Measurements from ENCODE around the gene FUT7.

GRCh38 chr9:137056739-137057415 lies 25.0 kb upstream of the FUT7 start:
- TF ChIP-seq EZH2 (IDR thresholded peaks at IDR 0.05): no peak
- no peak for TF ChIP-seq JUND (IDR thresholded peaks at IDR 0.05)
- TF ChIP-seq CTCF (IDR thresholded peaks at IDR 0.05 in 2 of 3, conservative IDR thresholded peaks at IDR 0.05 in 1 of 3; ENCODE audit: borderline replicate concordance in 1 of 3, insufficient read depth in 1 of 3, low read depth in 2 of 3, low read length in 2 of 3): no peak
- no peak for TF ChIP-seq POLR2A (IDR thresholded peaks at IDR 0.05; ENCODE audit: borderline replicate concordance, extremely low read depth, insufficient read depth, insufficient read length)
- no peak for TF ChIP-seq SRF (IDR thresholded peaks at IDR 0.05; ENCODE audit: low read depth)
- TF ChIP-seq MAX (IDR thresholded peaks at IDR 0.05): no peak
- no peak for TF ChIP-seq TCF7L2 (IDR thresholded peaks at IDR 0.05; ENCODE audit: borderline replicate concordance, extremely low read depth, insufficient read depth, insufficient read length)
- TF ChIP-seq CEBPB (IDR thresholded peaks at IDR 0.05; ENCODE audit: low read depth): no peak
- no peak for TF ChIP-seq REST (IDR thresholded peaks at IDR 0.05; ENCODE audit: low read depth)
- no peak for TF ChIP-seq SP1 (IDR thresholded peaks at IDR 0.05; ENCODE audit: low read depth)
- no peak for TF ChIP-seq CBX3 (IDR thresholded peaks at IDR 0.05; ENCODE audit: low read depth)
- TF ChIP-seq POLR2AphosphoS5 (IDR thresholded peaks at IDR 0.05; ENCODE audit: low read depth, low read length): no peak
- no peak for TF ChIP-seq ATF3 (IDR thresholded peaks at IDR 0.05)
- no peak for TF ChIP-seq RAD21 (IDR thresholded peaks at IDR 0.05; ENCODE audit: low read depth)
